NCI-H2081 treated with DMSO at 0.1 percent for 48 hours (cell line): ENCODE results near the gene SLC25A26.
"Not testable (repeated sequence)": the region's sequence is repeated elsewhere in the genome, so short reads cannot be mapped to it uniquely, and the experiment has no call there.

Source experiments
- DNase-seq: peaks from one replicate; lab custom pipeline; 2025; lab: John Stamatoyannopoulos, UW

The SLC25A26 gene

GRCh38 chr3:66220602-66221377 is at the start of gene SLC25A26:
SLC25A26 (plus strand) TSS chr3:66221001; CDS start chr3:66221095, 94 bp downstream.
- DNase-seq, result peak; percentile 53

- no peak for DNase-seq
Measured at GRCh38 chr3:66172394-66172793, 48.4 kb upstream of the SLC25A26 start.

- DNase-seq, result no peak
Measured at GRCh38 chr3:66177026-66177425, 43.8 kb upstream of the SLC25A26 start.

GRCh38 chr3:66178206-66178605 is 42.6 kb upstream of the SLC25A26 start:
- no peak for DNase-seq

- no peak for DNase-seq
Measured at GRCh38 chr3:66179793-66180192, 41.0 kb upstream of the SLC25A26 start.

- no peak for DNase-seq
Measured at GRCh38 chr3:66181764-66182163, 39.0 kb upstream of the SLC25A26 start.

GRCh38 chr3:66182246-66182645 is 38.6 kb upstream of the SLC25A26 start:
- DNase-seq, result no peak

GRCh38 chr3:66186545-66186944 is 34.3 kb upstream of the SLC25A26 start:
- no peak for DNase-seq

- no peak for DNase-seq
Measured at GRCh38 chr3:66195347-66195783, 25.4 kb upstream of the SLC25A26 start.

- no peak for DNase-seq
Measured at GRCh38 chr3:66196633-66197032, 24.2 kb upstream of the SLC25A26 start.

- no peak for DNase-seq
Measured at GRCh38 chr3:66198437-66199088, 22.2 kb upstream of the SLC25A26 start.

GRCh38 chr3:66199089-66199473 is 21.7 kb upstream of the SLC25A26 start:
- no peak for DNase-seq

GRCh38 chr3:66200147-66200546 is 20.7 kb upstream of the SLC25A26 start:
- DNase-seq, result no peak

GRCh38 chr3:66200786-66201185 is 20.0 kb upstream of the SLC25A26 start:
- no peak for DNase-seq

- DNase-seq, result no peak
Measured at GRCh38 chr3:66203275-66203674, 17.5 kb upstream of the SLC25A26 start.

- DNase-seq, result no peak
Measured at GRCh38 chr3:66206806-66207205, 14.0 kb upstream of the SLC25A26 start.

GRCh38 chr3:66208189-66208588 is 12.6 kb upstream of the SLC25A26 start:
- DNase-seq, result no peak

- DNase-seq, result no peak
Measured at GRCh38 chr3:66210687-66211295, 10.0 kb upstream of the SLC25A26 start.

GRCh38 chr3:66211779-66212178 is 9.0 kb upstream of the SLC25A26 start:
- DNase-seq, result no peak

GRCh38 chr3:66215106-66215505 is 5.7 kb upstream of the SLC25A26 start:
- DNase-seq, result no peak

GRCh38 chr3:66220066-66220465 is 735 bp upstream of the SLC25A26 start:
- no peak for DNase-seq

GRCh38 chr3:66224220-66224619 is 3.4 kb downstream of the SLC25A26 start:
- no peak for DNase-seq

GRCh38 chr3:66226093-66226492 is 5.3 kb downstream of the SLC25A26 start:
- DNase-seq, result not testable (repeated sequence)
